Stimulated activated naive CD8-positive, alpha-beta T cell treated with anti-CD3 and anti-CD28 coated beads, Interleukin-15, Interleukin-2, amounts not matched to agents 100 ng/mL and 50 ng/mL, for 24 hours (primary cell): ENCODE results near the gene GCNA.
A peak's percentile ranks its signal among the peaks of the same experiment; 100 is the strongest.

Source experiments
- H3K27ac Mint-ChIP-seq: one replicate; pipeline ENCODE4 v1.8.0; 2021; ENCODE audit warnings: mild to moderate bottlenecking, mixed read lengths
- H3K27me3 Mint-ChIP-seq: one replicate; pipeline ENCODE4 v1.8.0; 2021; ENCODE audit warnings: mixed read lengths
- H3K36me3 Mint-ChIP-seq: one replicate; pipeline ENCODE4 v1.8.0; 2021; ENCODE audit warnings: low read depth, mixed read lengths
- H3K4me1 Mint-ChIP-seq: one replicate; pipeline ENCODE4 v1.8.0; 2021; ENCODE audit warnings: low read depth, mixed read lengths
- H3K4me3 Mint-ChIP-seq: one replicate; pipeline ENCODE4 v1.8.0; 2021; ENCODE audit warnings: mild to moderate bottlenecking, mixed read lengths
- H3K9me3 Mint-ChIP-seq: one replicate; pipeline ENCODE4 v1.8.0; 2021; ENCODE audit warnings: mixed read lengths

The GCNA gene

GRCh38 chrX:71617742-71618141, 39.5 kb downstream of the GCNA start:
- peak overlapping the region; percentile 98 for H3K27ac Mint-ChIP-seq
- peaks cover 35% of the 10 kb centered on the region for H3K36me3 Mint-ChIP-seq
- H3K9me3 Mint-ChIP-seq, result no peaks in the 10 kb centered on the region
- peak overlapping the region; percentile 89 for H3K4me3 Mint-ChIP-seq
- peaks cover 83% of the 10 kb centered on the region for H3K4me1 Mint-ChIP-seq
- H3K27me3 Mint-ChIP-seq, result no peaks in the 10 kb centered on the region

- H3K36me3 Mint-ChIP-seq, result peaks cover 30% of the 10 kb centered on the region
- H3K4me3 Mint-ChIP-seq, result peak within 1 kb of the TSS; percentile 89
- peaks cover 89% of the 10 kb centered on the region for H3K4me1 Mint-ChIP-seq
- no peaks in the 10 kb centered on the region for H3K27me3 Mint-ChIP-seq
- no peaks in the 10 kb centered on the region for H3K9me3 Mint-ChIP-seq
- peak within 1 kb of the TSS; percentile 98 for H3K27ac Mint-ChIP-seq
These were observed 40.1 kb downstream of the GCNA start, which contains the start of gene CXCR3 for GRCh38 chrX:71618303-71618721. TSS of gene CXCR3 (minus strand) at chrX:71618511. CDS start at chrX:71618449, 62 bp downstream.

- H3K36me3 Mint-ChIP-seq, result peaks cover 25% of the 10 kb centered on the region
- H3K27ac Mint-ChIP-seq, result peak overlapping the region; percentile 98
- H3K4me1 Mint-ChIP-seq, result peaks cover 91% of the 10 kb centered on the region
- H3K9me3 Mint-ChIP-seq, result no peaks in the 10 kb centered on the region
- no peaks in the 10 kb centered on the region for H3K27me3 Mint-ChIP-seq
- H3K4me3 Mint-ChIP-seq, result peak overlapping the region; percentile 89
These were observed 40.5 kb downstream of the GCNA start for GRCh38 chrX:71618787-71619186.

GRCh38 chrX:71619193-71619592, 41.0 kb downstream of the GCNA start:
- Mint-ChIP-seq H3K4me3 (peak overlapping the region; percentile 89), H3K9me3 (no peaks in the 10 kb centered on the region), H3K27me3 (no peaks in the 10 kb centered on the region), H3K36me3 (peaks cover 25% of the 10 kb centered on the region), H3K27ac (peak overlapping the region; percentile 98), H3K4me1 (peaks cover 93% of the 10 kb centered on the region)

- Mint-ChIP-seq H3K27ac (peak overlapping the region; percentile 98), H3K36me3 (peaks cover 20% of the 10 kb centered on the region), H3K9me3 (no peaks in the 10 kb centered on the region), H3K4me3 (no peak overlapping the region), H3K4me1 (peaks cover 91% of the 10 kb centered on the region), H3K27me3 (no peaks in the 10 kb centered on the region)
These were observed 41.7 kb downstream of the GCNA start for GRCh38 chrX:71619986-71620385.

GRCh38 chrX:71621603-71622002, 43.4 kb downstream of the GCNA start:
- Mint-ChIP-seq H3K36me3 (peaks cover 7% of the 10 kb centered on the region), H3K4me3 (peak overlapping the region; percentile 41), H3K27me3 (no peaks in the 10 kb centered on the region), H3K4me1 (peaks cover 77% of the 10 kb centered on the region), H3K27ac (peak overlapping the region; percentile 96), H3K9me3 (no peaks in the 10 kb centered on the region)

GRCh38 chrX:71622032-71622575, 43.9 kb downstream of the GCNA start:
- H3K4me3 Mint-ChIP-seq, result peak overlapping the region; percentile 81
- peaks cover 72% of the 10 kb centered on the region for H3K4me1 Mint-ChIP-seq
- no peaks in the 10 kb centered on the region for H3K27me3 Mint-ChIP-seq
- H3K9me3 Mint-ChIP-seq, result no peaks in the 10 kb centered on the region
- H3K27ac Mint-ChIP-seq, result peak overlapping the region; percentile 96
- peaks cover 2% of the 10 kb centered on the region for H3K36me3 Mint-ChIP-seq

GRCh38 chrX:71622576-71623450, 44.6 kb downstream of the GCNA start:
- H3K27ac Mint-ChIP-seq, result peak overlapping the region; percentile 96
- H3K36me3 Mint-ChIP-seq, result no peaks in the 10 kb centered on the region
- H3K27me3 Mint-ChIP-seq, result no peaks in the 10 kb centered on the region
- peaks cover 66% of the 10 kb centered on the region for H3K4me1 Mint-ChIP-seq
- no peaks in the 10 kb centered on the region for H3K9me3 Mint-ChIP-seq
- H3K4me3 Mint-ChIP-seq, result peak overlapping the region; percentile 81

GRCh38 chrX:71623714-71624113, 45.5 kb downstream of the GCNA start:
- Mint-ChIP-seq H3K36me3 (no peaks in the 10 kb centered on the region), H3K4me3 (peak overlapping the region; percentile 81), H3K27me3 (no peaks in the 10 kb centered on the region), H3K27ac (peak overlapping the region; percentile 96), H3K9me3 (no peaks in the 10 kb centered on the region), H3K4me1 (peaks cover 58% of the 10 kb centered on the region)

- no peak overlapping the region for H3K4me3 Mint-ChIP-seq
- H3K36me3 Mint-ChIP-seq, result no peaks in the 10 kb centered on the region
- H3K9me3 Mint-ChIP-seq, result no peaks in the 10 kb centered on the region
- H3K27me3 Mint-ChIP-seq, result no peaks in the 10 kb centered on the region
- H3K4me1 Mint-ChIP-seq, result peaks cover 49% of the 10 kb centered on the region
- no peak overlapping the region for H3K27ac Mint-ChIP-seq
These were observed 47.2 kb downstream of the GCNA start for GRCh38 chrX:71625471-71625870.

- no peak overlapping the region for H3K4me3 Mint-ChIP-seq
- no peaks in the 10 kb centered on the region for H3K36me3 Mint-ChIP-seq
- no peaks in the 10 kb centered on the region for H3K27me3 Mint-ChIP-seq
- H3K4me1 Mint-ChIP-seq, result peaks cover 38% of the 10 kb centered on the region
- no peak overlapping the region for H3K27ac Mint-ChIP-seq
- no peaks in the 10 kb centered on the region for H3K9me3 Mint-ChIP-seq
These were observed 48.3 kb downstream of the GCNA start for GRCh38 chrX:71626576-71626975.

GRCh38 chrX:71627588-71628404, 49.6 kb downstream of the GCNA start:
- Mint-ChIP-seq H3K9me3 (no peaks in the 10 kb centered on the region), H3K27me3 (no peaks in the 10 kb centered on the region), H3K36me3 (no peaks in the 10 kb centered on the region), H3K4me3 (no peak overlapping the region), H3K27ac (no peak overlapping the region), H3K4me1 (peaks cover 28% of the 10 kb centered on the region)

GRCh38 chrX:71629467-71629866, 51.2 kb downstream of the GCNA start:
- Mint-ChIP-seq H3K27ac (no peak overlapping the region), H3K4me1 (peaks cover 18% of the 10 kb centered on the region), H3K4me3 (no peak overlapping the region), H3K9me3 (no peaks in the 10 kb centered on the region), H3K36me3 (no peaks in the 10 kb centered on the region), H3K27me3 (no peaks in the 10 kb centered on the region)

GRCh38 chrX:71632923-71633657, 54.9 kb downstream of the GCNA start:
- H3K4me3 Mint-ChIP-seq, result no peak overlapping the region
- no peaks in the 10 kb centered on the region for H3K9me3 Mint-ChIP-seq
- H3K4me1 Mint-ChIP-seq, result peaks cover 16% of the 10 kb centered on the region
- H3K27me3 Mint-ChIP-seq, result no peaks in the 10 kb centered on the region
- peak overlapping the region; percentile 33 for H3K27ac Mint-ChIP-seq
- no peaks in the 10 kb centered on the region for H3K36me3 Mint-ChIP-seq
